Activated CD8-positive, alpha-beta memory T cell treated with anti-CD3 and anti-CD28 coated beads, Interleukin-2, amount 50 U/mL, for 24 hours (primary cell): ENCODE measurements around the gene RIC8A.
"Not testable (repeated sequence)": the region's sequence is repeated elsewhere in the genome, so short reads cannot be mapped to it uniquely, and the experiment has no call there.

Experiments
- DNase-seq: peaks from one replicate; pipeline ENCODE4 v3.0.0-alpha.2; 2020; ENCODE audit errors: extremely low read depth

RIC8A gene

GRCh38 chr11:218815-219593 lies 11.5 kb downstream of the RIC8A start:
- no peak for DNase-seq

- not testable (repeated sequence) for DNase-seq
These were observed 13.2 kb downstream of the RIC8A start for GRCh38 chr11:220641-221215.

GRCh38 chr11:221539-221938 lies 14.0 kb downstream of the RIC8A start:
- no peak for DNase-seq

- DNase-seq = no peak
These were observed 14.7 kb downstream of the RIC8A start for GRCh38 chr11:221998-222789.

GRCh38 chr11:223026-223789 lies 15.7 kb downstream of the RIC8A start:
- no peak for DNase-seq

- DNase-seq = no peak
These were observed 16.4 kb downstream of the RIC8A start for GRCh38 chr11:223884-224283.

- no peak for DNase-seq
These were observed 16.9 kb downstream of the RIC8A start for GRCh38 chr11:224424-224823.

GRCh38 chr11:225734-226453 lies 18.4 kb downstream of the RIC8A start:
- DNase-seq = no peak

GRCh38 chr11:227824-228379 lies 20.4 kb downstream of the RIC8A start:
- DNase-seq = no peak

- no peak for DNase-seq
These were observed 22.9 kb downstream of the RIC8A start for GRCh38 chr11:230431-230830.

- DNase-seq = no peak
These were observed 25.5 kb downstream of the RIC8A start for GRCh38 chr11:232783-233565.

- DNase-seq = no peak
These were observed 27.7 kb downstream of the RIC8A start for GRCh38 chr11:235180-235579.

GRCh38 chr11:235609-235996 lies 28.1 kb downstream of the RIC8A start:
- peak; percentile 58 for DNase-seq

- DNase-seq = peak; percentile 54
These were observed 28.7 kb downstream of the RIC8A start, which contains the start of gene SIRT3 for GRCh38 chr11:235997-236773. SIRT3 (minus strand) TSS chr11:236342; CDS start chr11:236328, 14 bp downstream.

- DNase-seq = peak; percentile 74
These were observed 29.6 kb downstream of the RIC8A start, which contains the start of gene PSMD13 for GRCh38 chr11:236774-237767. PSMD13 (plus strand) TSS chr11:236976; CDS start chr11:237050, 74 bp downstream.

- DNase-seq = not testable (repeated sequence)
These were observed 30.8 kb downstream of the RIC8A start for GRCh38 chr11:238346-238745.

GRCh38 chr11:240315-240714 lies 32.8 kb downstream of the RIC8A start:
- DNase-seq = no peak

- DNase-seq = no peak
These were observed 34.1 kb downstream of the RIC8A start for GRCh38 chr11:241634-242033.
